Measurements from ENCODE around the gene PCDH12. TPM values are rescaled to one million over a fixed set of nuclear protein-coding genes. Genes with fewer than 3 reads are reported as not detected.

PCDH12 gene
- total and polyA plus RNA-seq, 10 of the 15 experiments (the other 5 are each of a cell fraction or from before 2014, with no cell fraction given): 0.01 to 0.14 (median 0.06) TPM; not detected in 4

- 64% methylated on average over 2 of the region's 2 CpGs for WGBS (ENCODE audit: insufficient coverage, insufficient replicate concordance, low lambda C conversion rate, missing lambda C conversion rate)
- ChIA-PET RAD21 (ENCODE audit: unreplicated experiment) (no interaction called here), CTCF (no interaction called here), SMC1A (ENCODE audit: uncharacterized antibody, unreplicated experiment) (interaction anchor here (1.2 to 1.6 kb wide), 2 partner anchors 9 to 256 kb away, joined by 3 to 4 read pairs; no protein-coding TSS in a partner anchor), POLR2A (interaction anchor here (1.1 kb wide), 1 partner anchor 17 kb away, joined by 3 read pairs; the partner anchor contains the start of gene RNF14)
- H3K9me3 ChIP-seq (replicated peaks; ENCODE audit: control insufficient read depth, insufficient read depth, low read length): no peaks in the 10 kb centered on the region
- H3K4me2 ChIP-seq (ENCODE audit: control insufficient read depth, insufficient read depth): no peak overlapping the region
- H2AFZ ChIP-seq (ENCODE audit: control insufficient read depth, low read depth, low read length): no peak overlapping the region
- no peaks in the 10 kb centered on the region for H3K79me2 ChIP-seq (ENCODE audit: control insufficient read depth, insufficient read depth, low read length)
- no peak overlapping the region for H3K4me3 ChIP-seq
- no peaks in the 10 kb centered on the region for H3K36me3 ChIP-seq (ENCODE audit: control insufficient read depth in 2 of 2, insufficient read depth in 2 of 2, low read length in 1 of 2)
- no TSS peak for BruUV-seq (replicated peaks)
- ATAC-seq: no peak
- no peak overlapping the region for H3K27ac ChIP-seq (ENCODE audit: control insufficient read depth, insufficient read depth)
- no peak for DNase-seq (ENCODE audit: low read depth, low spot score)
- no peaks in the 10 kb centered on the region for H4K20me1 ChIP-seq (ENCODE audit: control insufficient read depth, insufficient read depth)
- no peaks in the 10 kb centered on the region for H3K4me1 ChIP-seq (ENCODE audit: control insufficient read depth, insufficient read depth, low read length)
- no peak for FAIRE-seq
- no peaks in the 10 kb centered on the region for H3K27me3 ChIP-seq (replicated peaks in 1 of 2; ENCODE audit: control insufficient read depth in 2 of 2, insufficient read depth in 2 of 2, low read length in 1 of 2)
- in situ Hi-C loops (cut with MboI): no loop called here
- intact Hi-C loops (cut with micrococcal nuclease; ENCODE audit: unreplicated experiment): no loop called here
- H3K9ac ChIP-seq (ENCODE audit: control insufficient read depth, insufficient read depth, low read length): no peak overlapping the region
- no peak for TF ChIP-seq NR2C1 (IDR thresholded peaks at IDR 0.05)
- TF ChIP-seq MXI1 (IDR thresholded peaks at IDR 0.05; ENCODE audit: low read depth, low read length): no peak
- TF ChIP-seq ZBTB40 (IDR thresholded peaks at IDR 0.05; ENCODE audit: borderline replicate concordance): no peak
- TF ChIP-seq FOXK2 (IDR thresholded peaks at IDR 0.05): no peak
- TF ChIP-seq SMAD1 (IDR thresholded peaks at IDR 0.05; ENCODE audit: low read depth, partially characterized antibody): no peak
- no peak for TF ChIP-seq RFX5 (IDR thresholded peaks at IDR 0.05; ENCODE audit: low read depth, low read length)
- no peak for TF ChIP-seq TAF1 (IDR thresholded peaks at IDR 0.05; ENCODE audit: borderline replicate concordance, low read depth, low read length)
- no peak for TF ChIP-seq CEBPB (IDR thresholded peaks at IDR 0.05; ENCODE audit: borderline replicate concordance in 1 of 2, low read depth in 2 of 2, low read length in 2 of 2)
- TF ChIP-seq KLF5 (IDR thresholded peaks at IDR 0.05; ENCODE audit: partially characterized antibody): no peak
- TF ChIP-seq ZNF24 (IDR thresholded peaks at IDR 0.05): no peak
- TF ChIP-seq ZBTB11 (CRISPR knock-in tag; IDR thresholded peaks at IDR 0.05): no peak
- no peak for TF ChIP-seq GABPA (IDR thresholded peaks at IDR 0.05; ENCODE audit: low read depth)
- TF ChIP-seq ZBTB33 (IDR thresholded peaks at IDR 0.05): no peak
- no peak for TF ChIP-seq JUND (IDR thresholded peaks at IDR 0.05; ENCODE audit: low read depth, low read length)
Measured at GRCh38 chr5:141952020-141952419, 6.0 kb downstream of the PCDH12 start.
